A673 (cell line): ENCODE measurements around the gene ARHGAP12. TPM values are rescaled to one million over a fixed set of nuclear protein-coding genes. Genes with fewer than 3 reads are reported as not detected.

Source experiments
- BruUV-seq: library from RNA; stranded (reverse); fragments of 400-500 nt; replicated peaks from 2 replicates; lab custom pipeline; 2021; lab: Mats Ljungman, UMichigan
- CTCF ChIA-PET: fragments of 300-600 bp; sonication (Branson Sonifier 250); formaldehyde crosslinking; loops from one replicate; lab custom pipeline; 2022; ENCODE audit warnings: antibody characterized with exemption; lab: Charles Lee
- POLR2A ChIA-PET: fragments of 300-600 bp; sonication (Branson Sonifier 250); formaldehyde crosslinking; loops from one replicate; lab custom pipeline; 2022; ENCODE audit warnings: antibody characterized with exemption; ENCODE audit not compliant: low non-redundant PET; lab: Charles Lee
- DNase-seq: peaks from one replicate; pipeline ENCODE4 v3.0.0-alpha.2; 2015; ENCODE audit warnings: low spot score
- H3K27ac ChIP-seq: fragments of 200-600 bp; sonication (generic); 2 replicates; pipeline ENCODE4 v1.5.1; 2016; ENCODE audit warnings: mixed run types, low read depth, mild to moderate bottlenecking, mixed read lengths, antibody characterized with exemption, low read length; ENCODE audit not compliant: poor library complexity, severe bottlenecking
- H3K27me3 ChIP-seq: fragments of 200-600 bp; sonication (generic); replicated peaks from 2 replicates; pipeline ENCODE4 v1.6.1; 2017; ENCODE audit warnings: mixed run types, low read depth, mild to moderate bottlenecking, mixed read lengths, antibody characterized with exemption, low read length; ENCODE audit not compliant: insufficient read depth, poor library complexity
- H3K36me3 ChIP-seq: fragments of 200-600 bp; sonication (generic); 2 replicates; pipeline ENCODE4 v1.6.1; 2016; ENCODE audit warnings: mixed run types, mild to moderate bottlenecking, mixed read lengths, antibody characterized with exemption, low read length; ENCODE audit not compliant: insufficient read depth, poor library complexity, severe bottlenecking
- H3K4me1 ChIP-seq: fragments of 200-600 bp; sonication (generic); 2 replicates; pipeline ENCODE4 v1.6.1; 2017; ENCODE audit warnings: mixed run types, mild to moderate bottlenecking, mixed read lengths, antibody characterized with exemption, low read length; ENCODE audit not compliant: insufficient read depth, poor library complexity, severe bottlenecking
- H3K4me3 ChIP-seq: fragments of 200-600 bp; sonication (generic); 2 replicates; pipeline ENCODE4 v1.5.1; 2016; ENCODE audit warnings: low read depth, mixed run types, mild to moderate bottlenecking, mixed read lengths, low read length; ENCODE audit not compliant: poor library complexity, severe bottlenecking
- H3K9me3 ChIP-seq: fragments of 200-600 bp; sonication (generic); 2 replicates; pipeline ENCODE4 v1.6.1; 2016; ENCODE audit warnings: mixed run types, low read depth, mild to moderate bottlenecking, mixed read lengths, antibody characterized with exemption, low read length; ENCODE audit not compliant: poor library complexity, severe bottlenecking
- EZH2 ChIP-seq: fragments of 200-600 bp; sonication (generic); IDR thresholded peaks from 2 replicates; pipeline ENCODE4 v1.6.1; 2017; ENCODE audit warnings: borderline replicate concordance, low read depth, mild to moderate bottlenecking, mixed read lengths, antibody characterized with exemption, low read length; ENCODE audit not compliant: poor library complexity, severe bottlenecking
- intact Hi-C: fragments of 100-400 bp; cut with micrococcal nuclease; formaldehyde crosslinking; loops from one replicate; pipeline ENCODE4 v1.10.0; 2022; ENCODE audit not compliant: unreplicated experiment
- total RNA-seq: library from RNA; stranded (reverse); gene quantifications from 2 replicates; pipeline ENCODE4 v1.2.3, GENCODE V29; 2021
- TF ChIP-seq, protein P1 (sequence below): fragments of 300-800, 200-600 bp; sonication (generic); conservative IDR thresholded peaks from 2 replicates; pipeline ENCODE4 v1.5.1; 2017; ENCODE audit warnings: low read depth, mild to moderate bottlenecking, antibody characterized with exemption, low read length, moderate library complexity, mixed read lengths

ARHGAP12 gene
- total RNA-seq, 1 experiment from 2014 or later = 30.0 TPM

DNA sequence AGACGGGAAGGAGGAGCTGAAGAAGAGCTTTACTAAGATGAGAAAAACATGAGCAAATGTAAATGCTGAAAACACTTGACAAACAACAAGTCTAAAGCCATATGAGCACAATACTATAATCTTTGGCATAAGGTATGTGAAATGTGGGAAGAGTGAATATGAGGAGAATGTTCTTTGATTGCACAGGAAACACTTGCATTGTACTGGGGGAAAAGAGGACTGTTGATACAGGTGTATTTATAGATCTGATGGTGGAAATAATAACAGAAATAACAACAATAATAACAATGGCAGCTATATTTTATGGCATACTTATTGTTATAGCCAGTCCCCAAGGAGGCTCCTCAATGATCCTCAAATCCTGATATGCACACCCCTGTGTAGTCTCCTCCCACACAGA is 23.0 kb downstream of the ARHGAP12 start:
- intact Hi-C loops = no loop called here

DNA sequence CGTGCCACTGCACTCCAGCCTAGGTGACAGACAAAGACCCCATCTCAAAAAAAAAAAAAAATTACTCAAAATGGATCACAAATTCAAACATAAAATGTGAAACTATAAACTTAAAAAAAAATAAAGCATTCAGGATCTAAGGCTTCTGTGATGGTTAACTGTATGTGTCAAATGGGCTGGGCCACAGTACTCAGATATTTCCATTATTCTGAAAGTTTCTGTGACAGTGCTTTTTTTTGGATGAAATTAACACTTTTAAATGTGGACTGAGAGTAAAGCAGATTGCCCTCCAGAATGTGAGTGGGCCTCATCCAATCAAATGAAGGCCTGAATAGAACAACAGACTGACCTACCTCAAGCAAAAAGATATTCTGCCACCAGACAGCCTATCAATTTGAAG is 26.0 kb downstream of the ARHGAP12 start:
- ChIA-PET POLR2A (no interaction called here), CTCF (no interaction called here)
- no peak for DNase-seq
- intact Hi-C loops = no loop called here
- Histone ChIP-seq H3K4me3 (no peak overlapping the region), H3K27ac (no peak overlapping the region), H3K9me3 (no peaks in the 10 kb centered on the region), H3K27me3 (no peaks in the 10 kb centered on the region), H3K4me1 (no peaks in the 10 kb centered on the region), H3K36me3 (peaks cover 22% of the 10 kb centered on the region)
- TF ChIP-seq, protein P1, sequence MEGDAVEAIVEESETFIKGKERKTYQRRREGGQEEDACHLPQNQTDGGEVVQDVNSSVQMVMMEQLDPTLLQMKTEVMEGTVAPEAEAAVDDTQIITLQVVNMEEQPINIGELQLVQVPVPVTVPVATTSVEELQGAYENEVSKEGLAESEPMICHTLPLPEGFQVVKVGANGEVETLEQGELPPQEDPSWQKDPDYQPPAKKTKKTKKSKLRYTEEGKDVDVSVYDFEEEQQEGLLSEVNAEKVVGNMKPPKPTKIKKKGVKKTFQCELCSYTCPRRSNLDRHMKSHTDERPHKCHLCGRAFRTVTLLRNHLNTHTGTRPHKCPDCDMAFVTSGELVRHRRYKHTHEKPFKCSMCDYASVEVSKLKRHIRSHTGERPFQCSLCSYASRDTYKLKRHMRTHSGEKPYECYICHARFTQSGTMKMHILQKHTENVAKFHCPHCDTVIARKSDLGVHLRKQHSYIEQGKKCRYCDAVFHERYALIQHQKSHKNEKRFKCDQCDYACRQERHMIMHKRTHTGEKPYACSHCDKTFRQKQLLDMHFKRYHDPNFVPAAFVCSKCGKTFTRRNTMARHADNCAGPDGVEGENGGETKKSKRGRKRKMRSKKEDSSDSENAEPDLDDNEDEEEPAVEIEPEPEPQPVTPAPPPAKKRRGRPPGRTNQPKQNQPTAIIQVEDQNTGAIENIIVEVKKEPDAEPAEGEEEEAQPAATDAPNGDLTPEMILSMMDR = no peak
- TF ChIP-seq EZH2 = no peak
- BruUV-seq = no TSS peak

More for the DNA sequence above, 23.0 kb downstream of the ARHGAP12 start:
- BruUV-seq = no TSS peak
- Histone ChIP-seq H3K36me3 (peaks cover 27% of the 10 kb centered on the region), H3K4me3 (no peak overlapping the region), H3K27me3 (no peaks in the 10 kb centered on the region), H3K27ac (no peak overlapping the region), H3K4me1 (no peaks in the 10 kb centered on the region), H3K9me3 (no peaks in the 10 kb centered on the region)
- ChIA-PET POLR2A (no interaction called here), CTCF (no interaction called here)
- TF ChIP-seq, protein P1 = no peak
- no peak for TF ChIP-seq EZH2
- no peak for DNase-seq

DNA sequence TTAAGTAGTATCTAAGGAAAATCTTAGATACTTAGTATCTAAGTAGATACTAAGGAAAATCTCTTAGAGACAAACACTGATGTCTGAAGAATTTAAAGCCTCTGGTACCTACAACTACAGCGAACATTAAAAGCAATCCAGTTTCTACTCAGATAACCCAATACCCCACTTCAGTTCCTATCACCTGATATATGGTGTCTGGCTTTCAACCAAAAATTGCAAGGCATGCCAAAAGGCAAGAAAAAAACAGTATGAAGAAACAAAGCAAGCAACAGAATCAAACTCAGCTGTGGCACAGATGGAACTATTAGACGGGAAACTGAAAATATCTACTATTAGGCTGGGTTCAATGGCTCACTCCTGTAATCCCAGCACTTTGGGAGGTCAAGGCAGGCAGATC is 31.1 kb downstream of the ARHGAP12 start:
- H3K27ac ChIP-seq = no peak overlapping the region
- intact Hi-C loops = no loop called here
- no TSS peak for BruUV-seq
- H3K4me3 ChIP-seq = no peak overlapping the region
- peaks cover 12% of the 10 kb centered on the region for H3K36me3 ChIP-seq
- H3K4me1 ChIP-seq = no peaks in the 10 kb centered on the region
- POLR2A ChIA-PET = interaction anchor here (0.7 kb wide), 1 partner anchor 1116 kb away, joined by 3 read pairs; no protein-coding TSS in a partner anchor
- TF ChIP-seq EZH2 = no peak
- TF ChIP-seq, protein P1 = no peak
- DNase-seq = no peak
- H3K9me3 ChIP-seq = no peaks in the 10 kb centered on the region
- CTCF ChIA-PET = no interaction called here
- no peaks in the 10 kb centered on the region for H3K27me3 ChIP-seq
